Tibial artery (tissue), 4 donors: ENCODE data around the gene PCGF2.

ENCODE experiments used
- DNase-seq, 2 donors: peaks; one replicate each; pipeline ENCODE4 v3.0.0-alpha.2; 2019
- H3K27ac ChIP-seq, 2 donors: fragments of 200-600 bp; sonication (generic) in 1 of 2; 1 replicate in 1 of 2; 2 replicates in 1 of 2; pipeline ENCODE4 v1.5.1; 2018 to 2019; ENCODE audit warnings: mild to moderate bottlenecking in 1 of 2
- H3K27me3 ChIP-seq, 2 donors: fragments of 200-600 bp; sonication (generic) in 1 of 2; one replicate each; pipeline versions ENCODE4 v1.5.1 to v1.6.0; 2016 to 2019
- H3K36me3 ChIP-seq, 3 donors: fragments of 200-600 bp; sonication (generic) in 2 of 3; one replicate each; pipeline ENCODE4 v1.5.1; 2016 to 2019; ENCODE audit warnings: mild to moderate bottlenecking in 2 of 3
- H3K4me1 ChIP-seq, 4 donors: fragments of 200-600 bp; sonication (generic) in 2 of 4; 1 replicate in 3 of 4; 2 replicates in 1 of 4; pipeline ENCODE4 v1.5.1; 2016 to 2019
- H3K4me3 ChIP-seq, 2 donors: fragments of 200-600 bp; sonication (generic) in 1 of 2; 1 replicate in 1 of 2; 2 replicates in 1 of 2; pipeline ENCODE4 v1.5.1; 2018 to 2019; ENCODE audit warnings: mild to moderate bottlenecking in 2 of 2
- H3K9me3 ChIP-seq, 3 donors: fragments of 200-600 bp; sonication (generic) in 1 of 3; one replicate each; pipeline ENCODE4 v1.5.1; 2016 to 2019
- intact Hi-C: fragments of 100-400 bp; cut with DNase I; formaldehyde crosslinking; loops from one replicate; pipeline ENCODE4 v1.15.0; 2023; ENCODE audit warnings: low total_unique reads
- TF ChIP-seq, protein P1 (sequence below), 2 experiments: fragments of 200-600 bp in 1 of 2; fragments of 450-650 bp in 1 of 2; IDR thresholded peaks; one replicate each; pipeline ENCODE4 v1.5.1; 2017 to 2019; ENCODE audit warnings: antibody characterized with exemption in 2 of 2, mild to moderate bottlenecking in 1 of 2, moderate library complexity in 1 of 2

The PCGF2 gene

DNA sequence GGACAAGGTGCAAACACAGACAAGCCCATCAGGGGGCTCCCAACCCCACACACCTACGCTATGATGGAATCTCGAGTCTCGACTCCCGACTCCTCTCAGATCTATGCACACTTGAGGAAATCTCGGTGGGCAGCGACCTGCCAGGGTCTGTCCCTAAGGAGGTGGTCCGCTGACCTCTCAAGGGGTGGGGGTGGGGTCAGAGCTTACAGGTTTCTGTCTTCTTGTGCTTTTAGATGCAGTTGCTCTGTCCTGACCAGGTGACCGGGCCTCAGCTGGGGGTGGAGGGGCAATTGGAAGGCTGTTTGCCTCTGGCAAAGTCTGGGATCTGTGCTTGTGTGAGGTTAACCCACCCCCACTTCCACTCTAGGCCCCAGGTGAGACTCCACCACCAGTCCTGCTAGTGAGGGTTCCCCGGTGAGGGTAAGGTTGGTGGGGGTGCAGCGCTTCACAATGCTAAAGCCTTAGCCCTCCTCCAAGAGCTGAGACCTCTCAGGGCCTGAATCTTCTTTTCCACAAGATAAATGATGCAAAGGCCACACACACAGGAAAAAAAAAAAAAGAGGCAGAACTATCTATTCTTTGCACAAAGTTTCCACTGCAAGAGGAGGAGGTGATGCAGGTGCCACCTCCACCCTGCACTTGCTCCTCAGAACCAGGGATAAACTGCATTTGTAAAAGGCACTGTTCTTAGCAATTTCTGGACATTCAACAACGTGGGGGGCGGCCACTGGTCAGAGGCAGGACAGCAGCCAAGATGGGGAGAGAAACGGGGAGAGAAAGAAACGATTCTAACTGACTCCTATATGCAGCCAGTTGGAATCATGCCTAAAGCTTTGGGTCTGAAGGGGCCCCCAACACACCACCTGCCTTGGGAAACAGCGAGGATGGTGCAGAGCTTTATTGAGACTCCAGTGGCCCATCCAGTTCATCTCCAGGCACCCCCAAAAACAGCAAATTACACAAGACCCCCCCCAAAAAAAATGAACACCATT is 13.9 kb downstream of the PCGF2 start:
- TF ChIP-seq, protein P1, sequence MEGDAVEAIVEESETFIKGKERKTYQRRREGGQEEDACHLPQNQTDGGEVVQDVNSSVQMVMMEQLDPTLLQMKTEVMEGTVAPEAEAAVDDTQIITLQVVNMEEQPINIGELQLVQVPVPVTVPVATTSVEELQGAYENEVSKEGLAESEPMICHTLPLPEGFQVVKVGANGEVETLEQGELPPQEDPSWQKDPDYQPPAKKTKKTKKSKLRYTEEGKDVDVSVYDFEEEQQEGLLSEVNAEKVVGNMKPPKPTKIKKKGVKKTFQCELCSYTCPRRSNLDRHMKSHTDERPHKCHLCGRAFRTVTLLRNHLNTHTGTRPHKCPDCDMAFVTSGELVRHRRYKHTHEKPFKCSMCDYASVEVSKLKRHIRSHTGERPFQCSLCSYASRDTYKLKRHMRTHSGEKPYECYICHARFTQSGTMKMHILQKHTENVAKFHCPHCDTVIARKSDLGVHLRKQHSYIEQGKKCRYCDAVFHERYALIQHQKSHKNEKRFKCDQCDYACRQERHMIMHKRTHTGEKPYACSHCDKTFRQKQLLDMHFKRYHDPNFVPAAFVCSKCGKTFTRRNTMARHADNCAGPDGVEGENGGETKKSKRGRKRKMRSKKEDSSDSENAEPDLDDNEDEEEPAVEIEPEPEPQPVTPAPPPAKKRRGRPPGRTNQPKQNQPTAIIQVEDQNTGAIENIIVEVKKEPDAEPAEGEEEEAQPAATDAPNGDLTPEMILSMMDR (IDR thresholded peaks at IDR 0.05): no peak
- intact Hi-C loops: loop anchor here (2.0 to 10.0 kb wide), 2 partner anchors 55 to 379 kb away; partner anchors contain the start of gene SOCS7
- Histone ChIP-seq H3K36me3 (peaks cover 7 to 62% (median 50%) of the 10 kb centered on the region in 3 donors), H3K9me3 (no peaks in the 10 kb centered on the region), H3K4me1 (peaks cover 0 to 47% (median 40%) of the 10 kb centered on the region in 4 donors), H3K4me3 (no peak overlapping the region), H3K27ac (peak overlapping the region in 1 of 2 donors; percentile 28), H3K27me3 (no peaks in the 10 kb centered on the region)
- DNase-seq: no peak

DNA sequence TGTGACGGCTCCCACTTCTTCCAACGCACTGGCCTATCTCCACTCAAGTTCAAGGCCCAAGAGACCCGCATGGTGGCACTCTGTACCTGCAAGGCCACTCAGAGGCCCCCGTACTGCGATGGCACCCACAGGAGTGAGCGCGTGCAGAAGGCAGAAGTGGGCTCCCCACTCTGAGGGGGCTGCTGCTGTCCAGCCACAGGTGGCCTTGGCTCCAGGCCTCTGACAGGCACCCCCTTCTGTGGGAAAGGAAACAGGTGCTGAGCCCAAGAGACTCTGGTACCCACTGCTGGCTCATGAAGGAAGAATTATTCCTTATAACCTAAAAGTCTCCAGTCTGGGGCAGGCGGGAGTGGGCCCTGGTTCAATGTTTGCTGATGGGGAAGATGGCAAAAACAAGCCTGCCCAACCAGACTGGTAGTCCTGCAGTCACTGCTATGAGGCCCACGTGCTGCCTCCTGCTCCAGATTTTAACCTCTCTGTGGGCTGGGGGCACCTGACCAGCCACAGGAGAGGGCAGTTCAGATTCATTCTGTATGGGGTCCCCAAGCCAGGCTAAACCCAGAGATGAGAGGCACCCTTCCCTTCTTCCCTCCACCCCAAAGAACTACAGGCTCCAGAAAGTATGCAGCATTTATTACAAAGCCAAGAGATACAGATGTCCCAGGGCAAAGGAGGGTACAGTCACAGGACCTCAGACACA is 14.7 kb downstream of the PCGF2 start:
- intact Hi-C loops: loop anchor here (10.0 kb wide), 1 partner anchor 379 kb away; the partner anchor contains the start of gene SOCS7
- no peak overlapping the region for H3K4me3 ChIP-seq
- DNase-seq: no peak
- peak overlapping the region; percentile 86 to 94 for H3K27ac ChIP-seq
- peaks cover 7 to 53% (median 42%) of the 10 kb centered on the region in 3 donors for H3K36me3 ChIP-seq
- no peaks in the 10 kb centered on the region for H3K9me3 ChIP-seq
- H3K27me3 ChIP-seq: no peaks in the 10 kb centered on the region
- peaks cover 0 to 52% (median 43%) of the 10 kb centered on the region in 4 donors for H3K4me1 ChIP-seq
- TF ChIP-seq, protein P1 (IDR thresholded peaks at IDR 0.05): no peak

DNA sequence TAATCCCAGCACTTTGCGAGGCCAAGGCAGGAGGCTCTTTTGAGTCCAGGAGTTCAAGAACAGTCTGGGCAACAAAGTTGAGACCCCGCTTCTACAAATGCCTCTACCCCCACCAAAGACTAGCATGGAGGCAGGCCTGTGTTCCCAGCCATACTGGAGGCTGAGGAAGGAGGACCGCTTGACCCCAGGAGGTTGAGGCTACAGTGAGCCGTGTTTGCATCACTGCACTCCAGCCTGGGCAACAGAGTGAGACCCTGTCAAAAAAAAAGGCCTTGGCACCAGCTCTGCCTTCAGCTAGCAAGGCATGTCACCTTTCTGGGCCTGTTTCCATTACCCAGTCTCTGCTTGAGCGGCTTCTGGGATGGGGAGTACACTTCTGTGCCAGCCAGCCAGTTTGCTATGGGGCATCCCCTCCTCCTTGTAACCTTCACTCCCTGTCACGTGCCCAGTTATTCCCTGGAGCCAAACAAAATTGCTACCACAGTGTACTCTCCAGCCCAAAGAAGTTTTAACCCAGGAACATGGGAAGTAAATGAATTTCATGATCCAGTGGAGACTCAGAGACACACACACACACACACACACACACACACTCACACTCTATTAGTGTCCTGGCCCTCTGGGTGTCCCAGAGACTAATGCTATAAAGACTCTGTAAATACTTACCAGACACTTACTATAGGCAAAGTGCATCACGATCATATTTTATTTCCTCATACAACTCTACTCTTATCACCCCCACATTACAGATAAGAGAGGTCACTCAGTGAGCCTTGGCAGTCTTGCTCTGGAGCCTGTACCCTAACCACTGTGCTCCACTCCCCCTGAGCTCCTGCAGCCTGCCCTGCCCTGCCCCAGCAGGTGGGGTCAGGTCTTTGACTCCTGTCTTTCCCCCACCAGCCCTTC is 15.5 kb downstream of the PCGF2 start:
- Histone ChIP-seq H3K9me3 (no peaks in the 10 kb centered on the region), H3K27ac (peak overlapping the region; percentile 86 to 94), H3K4me3 (no peak overlapping the region), H3K36me3 (peaks cover 7 to 45% (median 34%) of the 10 kb centered on the region in 3 donors), H3K4me1 (peaks cover 0 to 52% (median 43%) of the 10 kb centered on the region in 4 donors), H3K27me3 (no peaks in the 10 kb centered on the region)
- intact Hi-C loops: loop anchor here (10.0 kb wide), 1 partner anchor 378 kb away; the partner anchor contains the start of gene SOCS7
- DNase-seq: peak in 1 of 2 donors; percentile 79
- TF ChIP-seq, protein P1 (IDR thresholded peaks at IDR 0.05): no peak

DNA sequence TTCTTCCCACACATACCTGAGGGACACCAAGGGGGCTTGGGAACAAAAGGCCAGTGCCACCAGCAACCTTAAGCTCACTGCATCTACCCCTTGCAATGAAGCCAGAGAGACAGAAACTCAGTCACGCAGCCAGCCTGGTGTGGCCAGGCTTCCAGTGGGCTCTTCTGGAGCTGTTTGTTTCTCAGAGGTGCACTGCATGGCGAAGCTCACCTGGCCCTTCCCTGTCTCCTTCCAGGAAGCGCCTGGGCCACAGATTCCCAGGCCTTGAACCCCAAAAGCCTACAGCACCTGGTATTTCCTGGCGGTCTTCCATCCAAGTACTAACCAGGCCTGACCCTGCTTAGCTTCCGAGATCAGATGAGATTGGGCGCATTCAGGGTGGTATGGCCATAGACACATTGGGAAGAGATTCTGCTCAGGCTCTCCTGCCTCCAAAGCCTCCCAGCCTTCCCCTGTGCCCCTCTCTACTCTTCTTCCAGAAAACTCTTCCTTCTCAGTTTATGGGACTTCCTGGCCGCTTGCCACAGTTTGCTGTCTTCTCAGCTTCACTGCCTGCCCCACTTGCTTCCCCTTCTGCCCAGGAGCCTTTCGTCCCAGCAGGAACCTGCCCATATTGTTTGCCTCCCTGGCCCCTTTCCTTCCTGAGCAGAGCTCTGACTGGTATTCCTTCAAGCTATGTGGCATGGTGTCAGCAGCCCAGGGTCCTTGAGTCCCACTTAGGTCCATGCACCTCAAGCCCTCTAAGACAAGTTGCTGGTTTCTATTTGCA is 16.4 kb downstream of the PCGF2 start:
- H3K9me3 ChIP-seq: no peaks in the 10 kb centered on the region
- H3K27me3 ChIP-seq: no peaks in the 10 kb centered on the region
- TF ChIP-seq, protein P1 (IDR thresholded peaks at IDR 0.05): no peak
- H3K4me3 ChIP-seq: peak overlapping the region; percentile 68 to 79
- H3K4me1 ChIP-seq: peaks cover 0 to 52% (median 43%) of the 10 kb centered on the region in 4 donors
- H3K36me3 ChIP-seq: peaks cover 7 to 37% (median 29%) of the 10 kb centered on the region in 3 donors
- intact Hi-C loops: loop anchor here (10.0 kb wide), 1 partner anchor 377 kb away; the partner anchor contains the start of gene SOCS7
- peak in 1 of 2 donors; percentile 60 for DNase-seq
- peak overlapping the region; percentile 86 to 94 for H3K27ac ChIP-seq
